Measurements from ENCODE around the gene TNS1. TPM values are rescaled to one million over a fixed set of nuclear protein-coding genes. Genes with fewer than 3 reads are reported as not detected.
A peak's percentile ranks its signal among the peaks of the same experiment; 100 is the strongest.

The TNS1 gene
- total RNA-seq, 6 experiments from 2014 or later: 113 to 139 (median 126) TPM

DNA sequence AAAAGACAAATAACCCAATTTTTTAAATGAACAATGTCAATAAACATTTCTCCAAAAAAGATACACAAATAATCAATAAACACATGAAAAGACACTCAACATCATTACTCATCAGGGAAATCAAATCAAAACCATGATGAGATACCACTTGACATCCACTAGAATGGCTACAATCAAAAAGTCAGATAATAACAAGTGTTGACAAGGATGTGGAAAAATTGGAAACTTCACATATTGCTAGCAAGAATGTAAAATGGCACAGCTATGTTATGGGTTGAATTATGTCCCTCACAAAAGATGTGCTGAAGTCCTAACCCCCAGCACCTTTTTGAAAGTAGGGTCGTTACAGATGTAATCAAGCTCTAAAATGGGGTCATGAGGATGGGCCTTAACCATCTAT lies 33.2 kb downstream of the TNS1 start:
- H3K4me1 Mint-ChIP-seq (ENCODE audit: low read depth): peaks cover 50% of the 10 kb centered on the region
- H3K27me3 Mint-ChIP-seq (ENCODE audit: insufficient read depth): peaks cover 3% of the 10 kb centered on the region; the same call in 1 of the 2 replicates
- H3K9me3 Mint-ChIP-seq: peaks cover 4% of the 10 kb centered on the region; the same call in 1 of the 2 replicates
- H3K36me3 Mint-ChIP-seq (ENCODE audit: low read depth): peaks cover 42% of the 10 kb centered on the region
- TF ChIP-seq, protein P1, sequence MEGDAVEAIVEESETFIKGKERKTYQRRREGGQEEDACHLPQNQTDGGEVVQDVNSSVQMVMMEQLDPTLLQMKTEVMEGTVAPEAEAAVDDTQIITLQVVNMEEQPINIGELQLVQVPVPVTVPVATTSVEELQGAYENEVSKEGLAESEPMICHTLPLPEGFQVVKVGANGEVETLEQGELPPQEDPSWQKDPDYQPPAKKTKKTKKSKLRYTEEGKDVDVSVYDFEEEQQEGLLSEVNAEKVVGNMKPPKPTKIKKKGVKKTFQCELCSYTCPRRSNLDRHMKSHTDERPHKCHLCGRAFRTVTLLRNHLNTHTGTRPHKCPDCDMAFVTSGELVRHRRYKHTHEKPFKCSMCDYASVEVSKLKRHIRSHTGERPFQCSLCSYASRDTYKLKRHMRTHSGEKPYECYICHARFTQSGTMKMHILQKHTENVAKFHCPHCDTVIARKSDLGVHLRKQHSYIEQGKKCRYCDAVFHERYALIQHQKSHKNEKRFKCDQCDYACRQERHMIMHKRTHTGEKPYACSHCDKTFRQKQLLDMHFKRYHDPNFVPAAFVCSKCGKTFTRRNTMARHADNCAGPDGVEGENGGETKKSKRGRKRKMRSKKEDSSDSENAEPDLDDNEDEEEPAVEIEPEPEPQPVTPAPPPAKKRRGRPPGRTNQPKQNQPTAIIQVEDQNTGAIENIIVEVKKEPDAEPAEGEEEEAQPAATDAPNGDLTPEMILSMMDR (IDR thresholded peaks at IDR 0.05): no peak
- H3K4me3 Mint-ChIP-seq: no peak overlapping the region
- DNase-seq: no peak
- H3K27ac Mint-ChIP-seq: peak overlapping the region; percentile 20; the same call in 1 of the 2 replicates

DNA sequence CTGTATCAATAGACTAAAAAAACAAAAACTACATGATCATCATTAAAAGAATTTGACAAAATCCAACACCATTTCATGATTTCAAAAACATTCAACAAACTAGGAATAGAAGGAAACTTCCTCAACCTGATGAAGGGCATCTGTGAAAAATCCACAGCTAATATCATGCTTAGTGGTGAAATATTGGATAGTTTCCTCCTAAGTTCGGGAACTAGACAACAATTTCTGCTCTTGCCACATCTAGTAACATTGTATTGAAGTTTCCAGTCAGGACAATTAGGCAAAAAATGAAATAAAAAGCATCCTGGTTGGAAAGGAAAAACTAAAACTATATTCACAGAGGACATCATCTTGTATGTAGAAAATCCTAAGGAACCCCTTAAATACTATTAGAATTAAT lies 34.8 kb downstream of the TNS1 start:
- H3K9me3 Mint-ChIP-seq: peaks cover 4% of the 10 kb centered on the region; the same call in 1 of the 2 replicates
- H3K27me3 Mint-ChIP-seq (ENCODE audit: insufficient read depth): peaks cover 3% of the 10 kb centered on the region; the same call in 1 of the 2 replicates
- no peak overlapping the region for H3K27ac Mint-ChIP-seq
- no peak overlapping the region for H3K4me3 Mint-ChIP-seq
- TF ChIP-seq, protein P1 (IDR thresholded peaks at IDR 0.05): no peak
- H3K4me1 Mint-ChIP-seq (ENCODE audit: low read depth): peaks cover 66% of the 10 kb centered on the region
- H3K36me3 Mint-ChIP-seq (ENCODE audit: low read depth): peaks cover 49% of the 10 kb centered on the region
- DNase-seq: no peak

DNA sequence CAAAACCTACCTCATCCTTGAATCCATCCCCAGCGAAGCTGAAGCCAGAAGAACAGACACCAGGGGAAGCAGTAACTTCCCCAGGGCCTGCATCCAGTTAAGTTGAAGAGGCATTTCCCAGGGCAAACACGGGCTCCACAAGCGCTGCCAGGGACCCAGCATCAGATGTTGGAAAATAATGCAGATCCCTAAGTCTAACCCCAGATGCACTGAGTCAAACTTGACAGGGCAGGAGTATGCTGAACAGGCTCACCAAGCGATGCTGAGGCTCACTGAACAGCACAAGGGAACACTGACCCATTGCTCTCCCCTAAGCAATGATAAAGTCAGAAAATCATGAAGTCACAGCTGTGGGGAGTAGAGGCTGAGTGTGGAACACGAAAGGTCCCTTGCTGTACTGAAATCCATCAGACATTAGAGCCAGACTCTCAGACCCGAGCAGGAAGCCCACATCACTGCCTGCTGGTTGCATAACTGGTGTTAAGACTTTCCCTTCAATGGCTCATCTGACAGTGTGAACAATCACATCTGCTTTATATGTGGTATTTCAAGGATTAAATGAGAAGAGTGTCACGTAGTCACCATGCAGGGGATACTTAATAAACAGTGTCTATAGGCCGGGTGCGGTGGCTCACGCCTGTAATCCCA lies 36.2 kb downstream of the TNS1 start:
- peaks cover 4% of the 10 kb centered on the region; the same call in 1 of the 2 replicates for H3K9me3 Mint-ChIP-seq
- TF ChIP-seq, protein P1 (IDR thresholded peaks at IDR 0.05): no peak
- H3K36me3 Mint-ChIP-seq (ENCODE audit: low read depth): peaks cover 53% of the 10 kb centered on the region
- H3K27me3 Mint-ChIP-seq (ENCODE audit: insufficient read depth): peaks cover 3% of the 10 kb centered on the region; the same call in 1 of the 2 replicates
- H3K27ac Mint-ChIP-seq: peak overlapping the region; percentile 82
- H3K4me1 Mint-ChIP-seq (ENCODE audit: low read depth): peaks cover 74% of the 10 kb centered on the region
- no peak for DNase-seq
- H3K4me3 Mint-ChIP-seq: peak overlapping the region; percentile 73; the same call in 1 of the 2 replicates

DNA sequence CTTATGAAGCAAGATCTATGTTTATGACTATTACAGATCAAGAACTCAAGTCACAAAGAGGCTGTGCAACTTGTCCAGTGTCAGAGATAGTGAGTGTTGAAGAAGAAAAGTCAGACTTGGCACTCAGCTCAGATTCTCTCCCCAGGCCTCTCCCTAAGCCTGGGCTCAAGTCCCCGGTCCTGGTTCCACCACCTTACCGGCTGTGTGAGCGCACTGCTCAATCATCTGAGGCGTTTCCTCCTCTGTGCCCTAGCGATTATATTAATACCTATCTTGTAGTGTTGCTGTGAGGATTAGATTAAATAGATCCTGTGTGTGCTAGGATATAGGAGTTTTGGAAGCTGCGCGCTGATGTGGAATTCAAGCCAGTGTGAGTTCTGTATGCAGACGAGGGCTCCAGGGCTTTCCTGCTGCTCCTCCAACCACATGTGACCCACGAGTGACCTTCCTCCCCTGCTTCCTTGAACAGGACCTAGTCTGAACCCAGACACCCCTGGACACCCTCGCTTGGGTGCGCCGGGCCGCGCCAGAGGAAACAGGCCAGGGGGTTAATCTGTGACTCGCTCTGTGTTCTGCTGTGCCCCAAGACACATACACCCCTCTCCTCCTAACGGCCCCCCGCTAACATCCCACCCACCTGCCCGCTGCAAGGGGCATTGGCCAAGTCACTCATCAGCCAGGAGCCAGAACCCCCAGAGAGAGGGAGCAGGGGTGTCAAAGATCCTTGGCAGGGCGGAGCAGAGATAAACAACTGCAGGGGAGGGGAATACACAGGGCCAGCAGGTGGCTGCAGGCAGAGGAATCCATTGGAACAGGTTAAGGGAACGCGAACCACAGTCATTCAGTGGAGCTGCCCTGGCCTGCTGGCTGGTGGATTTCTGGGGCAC lies 38.3 kb downstream of the TNS1 start:
- TF ChIP-seq, protein P1 (IDR thresholded peaks at IDR 0.05): no peak
- peaks cover 3% of the 10 kb centered on the region for H3K27me3 Mint-ChIP-seq (ENCODE audit: insufficient read depth)
- no peak for DNase-seq
- peaks cover 36% of the 10 kb centered on the region for H3K36me3 Mint-ChIP-seq (ENCODE audit: low read depth)
- no peak overlapping the region; the same call in 1 of the 2 replicates for H3K27ac Mint-ChIP-seq
- H3K4me1 Mint-ChIP-seq (ENCODE audit: low read depth): peaks cover 62% of the 10 kb centered on the region
- H3K4me3 Mint-ChIP-seq: no peak overlapping the region; the same call in 1 of the 2 replicates
- H3K9me3 Mint-ChIP-seq: no peaks in the 10 kb centered on the region

DNA sequence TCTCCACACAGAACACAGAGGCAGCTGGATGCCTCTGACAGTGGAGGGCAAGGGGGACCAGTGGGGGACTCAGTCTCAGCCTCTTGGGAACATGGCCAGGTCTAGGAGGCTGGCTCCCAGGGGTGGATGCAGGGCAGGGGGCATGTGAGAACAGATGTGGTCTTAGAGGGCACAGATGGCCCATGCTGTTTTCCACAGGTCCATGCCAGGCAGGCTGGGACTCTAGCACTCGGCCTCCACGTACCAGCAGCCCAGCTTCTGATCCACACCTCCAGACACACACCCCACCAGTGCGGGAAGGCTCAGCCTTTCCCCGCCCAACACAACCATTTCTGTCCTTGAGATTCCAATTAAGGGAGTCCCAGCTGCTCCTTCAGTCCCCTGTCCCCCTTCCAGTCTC lies 42.4 kb downstream of the TNS1 start:
- Mint-ChIP-seq H3K27ac (no peak overlapping the region), H3K27me3 (ENCODE audit: insufficient read depth) (peaks cover 2% of the 10 kb centered on the region), H3K4me3 (no peak overlapping the region), H3K9me3 (no peaks in the 10 kb centered on the region), H3K36me3 (ENCODE audit: low read depth) (peaks cover 29% of the 10 kb centered on the region), H3K4me1 (ENCODE audit: low read depth) (peaks cover 38% of the 10 kb centered on the region)
- DNase-seq: no peak
- TF ChIP-seq, protein P1 (IDR thresholded peaks at IDR 0.05): no peak

All from HFFc6 (cell line).